Posterior cingulate gyrus (tissue), 11 donors: ENCODE data around the gene RAC2.

Source experiments
- DNase-seq, 10 donors: peaks; one replicate each; pipeline versions ENCODE4 v3.0.0 to v3.0.0-alpha.2; 2020 to 2021; ENCODE audit warnings: mixed read lengths in 3 of 10
- intact Hi-C: fragments of 100-400 bp; cut with DNase I; formaldehyde crosslinking; loops from one replicate; pipeline ENCODE4 v1.15.1; 2023

RAC2 gene

GRCh38 chr22:37226087-37226486 is 18.0 kb downstream of the RAC2 start:
- intact Hi-C loops, result no loop called here
- DNase-seq, result no peak

DNA sequence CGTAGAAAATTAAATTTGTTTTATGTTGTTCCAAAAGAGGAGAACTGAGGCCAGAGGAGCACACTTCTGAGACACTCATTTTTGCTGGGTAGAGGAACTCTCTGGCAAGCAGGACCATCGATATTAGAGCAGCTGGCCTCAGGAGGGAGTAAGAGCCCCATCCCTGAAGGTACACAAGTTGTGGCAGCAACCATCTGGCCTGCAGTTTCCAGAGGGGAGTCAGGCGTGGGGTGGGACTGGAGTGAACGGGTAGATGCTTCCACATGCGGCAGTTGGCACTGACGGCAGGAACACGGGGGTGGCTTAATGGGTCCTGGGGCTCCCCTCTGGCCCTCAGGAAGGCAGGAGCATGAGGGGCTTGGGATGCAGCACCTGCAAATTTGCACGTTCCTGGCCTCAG is 18.6 kb downstream of the RAC2 start:
- intact Hi-C loops, result no loop called here
- DNase-seq, result no peak

GRCh38 chr22:37224757-37225420 is 19.2 kb downstream of the RAC2 start:
- intact Hi-C loops, result no loop called here
- DNase-seq, result no peak

- no peak for DNase-seq
Observed at GRCh38 chr22:37223965-37224551, 20.0 kb downstream of the RAC2 start.

DNA sequence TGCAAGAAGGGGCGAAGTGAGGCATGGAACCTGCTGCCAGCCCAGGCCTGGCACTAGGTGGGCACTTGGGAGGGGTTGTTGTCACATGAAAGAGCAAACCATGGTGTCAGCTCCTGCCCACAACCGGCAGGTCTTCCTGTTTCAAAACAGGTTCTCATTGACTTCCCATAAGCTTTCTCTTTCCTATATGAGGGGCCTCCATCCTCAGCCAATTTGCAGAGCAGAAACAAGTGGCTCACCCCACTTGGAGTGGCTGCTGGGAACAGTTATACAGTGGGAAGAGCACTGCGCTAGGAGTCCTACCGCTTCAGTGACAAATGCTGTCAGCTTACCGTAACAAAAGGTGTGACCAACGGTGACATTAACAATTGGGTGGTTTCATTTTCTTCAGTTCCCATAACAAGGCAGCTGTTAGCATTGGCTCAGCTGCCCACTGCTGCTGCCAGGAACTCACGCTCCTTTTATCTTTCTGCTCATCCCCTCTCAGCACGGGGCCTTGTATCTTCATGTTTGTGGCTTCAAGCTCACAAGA is 21.6 kb downstream of the RAC2 start:
- no peak for DNase-seq
- intact Hi-C loops, result no loop called here

More at GRCh38 chr22:37223965-37224551, 20.0 kb downstream of the RAC2 start:
- intact Hi-C loops, result no loop called here

GRCh38 chr22:37221424-37222333 is 22.4 kb downstream of the RAC2 start:
- no peak for DNase-seq
- intact Hi-C loops, result no loop called here

DNA sequence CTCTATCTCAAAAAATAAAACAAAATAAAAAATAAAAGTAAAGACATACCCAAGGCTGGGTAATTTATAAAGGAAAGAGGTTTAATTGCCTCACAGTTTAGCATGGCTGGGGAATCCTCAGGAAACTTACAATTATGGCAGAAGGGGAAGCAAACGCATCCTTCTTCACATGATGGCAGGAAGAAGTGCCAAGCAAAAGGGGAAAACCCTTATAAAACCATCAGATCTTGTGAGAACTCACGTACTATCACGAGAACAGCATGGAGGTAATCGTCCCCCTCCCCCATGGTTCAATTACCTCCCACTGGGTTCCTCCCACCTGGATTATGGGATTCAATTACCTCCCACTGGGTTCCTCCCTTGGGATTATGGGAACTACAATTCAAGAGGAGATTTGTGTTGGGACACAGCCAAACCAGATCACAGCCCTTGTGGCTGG is 23.5 kb downstream of the RAC2 start:
- intact Hi-C loops, result no loop called here
- DNase-seq, result no peak

- intact Hi-C loops, result no loop called here
- DNase-seq, result no peak
Observed at GRCh38 chr22:37219533-37219932, 24.5 kb downstream of the RAC2 start.

- intact Hi-C loops, result no loop called here
- DNase-seq, result no peak
Observed at GRCh38 chr22:37218771-37219411, 25.2 kb downstream of the RAC2 start.

- intact Hi-C loops, result no loop called here
- DNase-seq, result no peak
Observed at GRCh38 chr22:37218399-37218770, 25.7 kb downstream of the RAC2 start.

GRCh38 chr22:37215890-37216289 is 28.2 kb downstream of the RAC2 start:
- peak in 1 of 10 donors; percentile 3 for DNase-seq
- intact Hi-C loops, result no loop called here

DNA sequence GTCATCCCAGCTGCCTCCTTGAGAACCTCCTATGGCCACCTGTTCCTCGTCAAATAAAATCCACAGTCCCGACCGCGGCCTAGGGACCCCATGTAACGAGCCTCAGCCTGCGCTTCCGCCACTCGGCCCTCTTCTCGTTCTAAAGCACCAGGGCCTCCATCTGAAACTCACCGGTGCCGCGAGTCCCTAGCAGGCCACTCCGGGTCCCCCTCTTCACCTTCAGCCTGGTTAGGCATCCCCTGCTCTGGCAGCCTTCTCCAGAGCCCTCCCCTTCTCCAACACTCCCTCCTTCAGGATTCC is 29.4 kb downstream of the RAC2 start:
- peak in 2 of 10 donors; percentile 28 to 51 for DNase-seq

GRCh38 chr22:37213941-37214730 is 29.9 kb downstream of the RAC2 start:
- peak in 2 of 10 donors; percentile 26 to 30 for DNase-seq

More for the DNA sequence above, 29.4 kb downstream of the RAC2 start:
- intact Hi-C loops, result no loop called here

DNA sequence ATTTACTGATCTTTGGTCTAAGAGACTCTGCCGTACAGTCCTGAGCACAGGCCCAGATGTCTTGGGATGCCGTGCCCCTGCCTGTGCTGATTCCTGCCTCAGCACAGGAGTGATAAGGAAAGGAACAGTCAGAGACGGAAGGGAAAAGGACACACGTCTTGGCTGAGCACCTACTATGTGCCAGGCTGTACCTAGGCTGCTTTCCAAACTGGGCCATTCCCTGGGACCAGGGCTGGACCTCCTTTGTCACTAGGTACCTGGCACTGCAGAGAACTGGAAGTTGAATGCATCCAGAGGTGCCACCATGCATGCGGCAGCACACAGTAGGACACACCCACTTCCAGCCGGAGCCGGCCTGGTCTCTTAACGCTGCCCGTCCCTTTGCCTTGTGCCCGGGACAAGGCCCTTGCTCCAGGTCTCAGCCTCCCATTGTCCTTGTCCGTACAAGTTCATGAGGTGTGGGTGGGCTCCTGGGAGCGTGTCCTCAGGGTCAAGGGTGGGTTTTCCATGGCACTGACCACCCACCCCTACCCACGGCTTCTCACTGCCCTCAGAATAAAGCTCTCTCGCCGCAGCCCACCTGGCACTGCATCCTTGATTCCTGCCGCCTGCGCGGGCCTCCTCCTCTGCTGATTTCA is 30.7 kb downstream of the RAC2 start:
- DNase-seq, result peak in 2 of 10 donors; percentile 62 to 71
- intact Hi-C loops, result no loop called here

More at GRCh38 chr22:37213941-37214730, 29.9 kb downstream of the RAC2 start:
- intact Hi-C loops, result no loop called here

DNA sequence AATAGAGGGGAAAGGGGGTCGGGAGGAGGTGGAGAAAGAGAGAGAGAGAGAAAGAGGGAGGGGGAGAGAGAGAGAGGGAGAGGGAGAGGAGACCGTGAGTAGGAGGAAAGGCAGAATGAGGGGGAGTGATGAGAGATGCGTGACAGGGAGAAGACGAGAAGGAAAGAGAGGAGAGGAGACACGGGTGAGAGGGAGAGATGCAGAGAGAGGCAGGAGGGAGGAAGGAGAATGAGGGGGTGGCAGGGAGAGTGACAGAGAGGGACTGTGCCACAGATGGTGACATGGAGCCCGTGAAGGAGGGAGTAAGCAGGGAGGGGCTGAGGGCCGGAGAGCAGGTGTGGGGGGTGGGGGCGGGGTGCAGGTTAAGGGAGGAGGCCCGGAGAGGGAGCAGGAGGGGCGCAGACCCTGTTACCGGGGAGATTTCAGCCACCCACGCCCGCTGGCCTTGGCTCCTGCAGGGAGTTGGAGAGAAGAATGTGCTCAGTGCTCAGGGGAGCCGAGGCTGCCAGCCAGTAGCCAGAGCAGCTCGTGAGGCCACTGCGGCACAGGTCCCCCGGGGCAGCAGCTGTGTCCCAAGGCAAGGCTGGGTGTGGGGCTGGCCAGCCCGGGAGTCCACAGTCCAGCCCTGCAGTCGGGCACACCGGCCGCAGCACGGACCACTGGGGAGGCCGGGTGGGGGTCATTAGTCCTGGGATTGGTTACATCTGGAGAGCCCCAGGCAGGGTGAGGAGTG is 31.7 kb downstream of the RAC2 start, which contains the start of gene SSTR3:
TSS of gene SSTR3 (minus strand) at position 304 of the 733 bp plus-strand sequence. CDS start 4,674 bp downstream, outside the sequence.
- DNase-seq, result peak in 1 of 10 donors; percentile 87
- intact Hi-C loops, result no loop called here

GRCh38 chr22:37211866-37212173 is 32.2 kb downstream of the RAC2 start:
- intact Hi-C loops, result no loop called here
- DNase-seq, result peak in 1 of 10 donors; percentile 83

DNA sequence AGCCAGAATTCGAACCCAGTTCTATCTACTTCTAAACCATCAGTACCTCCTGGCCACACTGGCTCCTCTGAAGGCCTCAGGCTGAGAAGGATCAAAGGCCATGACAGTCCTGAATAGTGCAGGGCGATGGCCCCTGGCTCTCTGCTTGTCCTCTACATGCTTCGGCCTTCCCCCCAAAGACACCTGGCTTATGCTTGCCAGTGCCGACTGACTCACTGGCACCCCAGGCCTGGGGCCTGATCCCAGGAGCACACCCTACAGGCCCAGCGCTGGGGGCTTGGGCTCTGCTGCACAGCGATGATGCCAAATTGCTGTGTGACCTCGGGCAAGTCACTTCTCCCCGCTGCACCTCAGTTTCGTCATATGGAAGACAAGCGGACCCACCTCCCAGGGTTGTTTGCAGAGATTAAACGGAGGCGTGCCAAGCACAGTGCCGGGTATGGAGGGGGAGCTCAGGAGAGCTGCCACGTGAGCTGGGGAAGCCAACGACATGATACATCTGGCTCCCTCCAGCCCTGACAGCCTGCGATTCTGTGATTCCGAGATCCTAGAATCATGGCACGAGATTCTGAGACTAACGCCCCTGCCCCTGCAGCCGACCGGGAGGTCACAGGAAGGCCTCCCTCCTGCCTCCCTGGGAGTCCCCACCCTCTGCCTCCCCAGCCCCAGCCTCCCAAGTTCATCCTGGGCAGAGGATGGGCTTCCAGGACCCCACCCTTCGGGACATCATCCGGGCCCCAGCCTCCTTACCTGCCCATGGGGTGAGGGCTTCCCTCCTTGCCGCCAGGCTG is 32.8 kb downstream of the RAC2 start:
- peak in 6 of 10 donors; percentile 45 to 92 (median 65) for DNase-seq
- intact Hi-C loops, result no loop called here
